MM.1S (cell line): ENCODE measurements around the gene LCT.
"Not testable (repeated sequence)": the region's sequence is repeated elsewhere in the genome, so short reads cannot be mapped to it uniquely, and the experiment has no call there.

Source experiments
- DNase-seq: peaks from one replicate; pipeline ENCODE4 v3.0.0-alpha.2; 2015
- H2AFZ ChIP-seq: fragments of 300-600 bp; sonication (generic); 2 replicates; pipeline ENCODE4 v1.6.0; 2016; ENCODE audit warnings: antibody characterized with exemption, low read length
- H3F3A ChIP-seq: fragments of 300-600 bp; sonication (generic); 2 replicates; pipeline ENCODE4 v1.6.1; 2016; ENCODE audit warnings: mild to moderate bottlenecking, antibody characterized with exemption, low read length, moderate library complexity, mixed read lengths; ENCODE audit not compliant: insufficient read depth
- H3K27ac ChIP-seq: fragments of 300-600 bp; sonication (generic); 2 replicates; pipeline ENCODE4 v1.5.1; 2016; ENCODE audit warnings: mild to moderate bottlenecking, low read length
- H3K27me3 ChIP-seq: fragments of 300-600 bp; sonication (generic); replicated peaks from 2 replicates; pipeline ENCODE4 v1.6.0; 2016; ENCODE audit warnings: low read length; ENCODE audit not compliant: insufficient read depth
- H3K36me3 ChIP-seq: fragments of 300-600 bp; sonication (generic); replicated peaks from 2 replicates; pipeline ENCODE4 v1.6.1; 2016; ENCODE audit warnings: mild to moderate bottlenecking, low read length, mixed read lengths; ENCODE audit not compliant: insufficient read depth
- H3K4me1 ChIP-seq: fragments of 300-600 bp; sonication (generic); 2 replicates; pipeline ENCODE4 v1.6.1; 2016; ENCODE audit warnings: low read length, mixed read lengths
- H3K4me2 ChIP-seq: fragments of 300-600 bp; sonication (generic); 2 replicates; pipeline ENCODE4 v1.6.0; 2016; ENCODE audit warnings: low read depth, low read length
- H3K4me3 ChIP-seq: fragments of 300-600 bp; sonication (generic); 2 replicates; pipeline ENCODE4 v1.5.1; 2016; ENCODE audit warnings: low read length, mixed read lengths
- H3K79me2 ChIP-seq: fragments of 300-600 bp; sonication (generic); 2 replicates; pipeline ENCODE4 v1.6.1; 2016; ENCODE audit warnings: mixed run types, low read length, mixed read lengths
- H3K9ac ChIP-seq: fragments of 300-600 bp; sonication (generic); 2 replicates; pipeline ENCODE4 v1.6.1; 2016; ENCODE audit warnings: low read length, mixed read lengths
- H3K9me2 ChIP-seq: fragments of 300-600 bp; sonication (generic); replicated peaks from 2 replicates; pipeline ENCODE4 v1.6.1; 2016; ENCODE audit warnings: mild to moderate bottlenecking, low read length, mixed read lengths; ENCODE audit not compliant: insufficient read depth
- H3K9me3 ChIP-seq: fragments of 300-600 bp; sonication (generic); replicated peaks from 2 replicates; pipeline ENCODE4 v1.6.1; 2016; ENCODE audit warnings: mild to moderate bottlenecking, low read length, mixed read lengths; ENCODE audit not compliant: insufficient read depth
- H4K20me1 ChIP-seq: fragments of 300-600 bp; sonication (generic); 2 replicates; pipeline ENCODE4 v1.6.1; 2016; ENCODE audit warnings: mild to moderate bottlenecking, low read length, moderate library complexity, mixed read lengths; ENCODE audit not compliant: insufficient read depth
- CTCF ChIP-seq: fragments of 300-600 bp; sonication (generic); IDR thresholded peaks from 2 replicates; pipeline ENCODE4 v1.5.1; 2016; ENCODE audit warnings: antibody characterized with exemption, low read length, mixed read lengths
- EZH2 ChIP-seq: fragments of 300-600 bp; sonication (generic); optimal IDR thresholded peaks from 2 replicates; pipeline ENCODE3; 2017; ENCODE audit warnings: low read depth, mild to moderate bottlenecking, antibody characterized with exemption, low read length, mixed read lengths
- EZH2phosphoT487 ChIP-seq: fragments of 300-600 bp; sonication (generic); IDR thresholded peaks from 2 replicates; pipeline ENCODE4 v1.6.1; 2018; ENCODE audit warnings: antibody characterized with exemption, low read length

The LCT gene

GRCh38 chr2:135836596-135837270, at the start of gene LCT:
LCT (minus strand) TSS chr2:135837184; CDS start chr2:135837169, 15 bp downstream.
- Histone ChIP-seq H3K4me3 (no peak within 1 kb of the TSS), H3K36me3 (no peaks in the 10 kb centered on the region), H3K27ac (no peak within 1 kb of the TSS), H3K9me3 (no peaks in the 10 kb centered on the region), H3F3A (no peaks in the 10 kb centered on the region), H2AFZ (no peak within 1 kb of the TSS), H3K9ac (no peak within 1 kb of the TSS), H3K4me2 (no peak within 1 kb of the TSS), H3K27me3 (no peaks in the 10 kb centered on the region), H3K9me2 (no peaks in the 10 kb centered on the region), H4K20me1 (no peaks in the 10 kb centered on the region), H3K4me1 (no peaks in the 10 kb centered on the region), H3K79me2 (no peaks in the 10 kb centered on the region)
- TF ChIP-seq EZH2phosphoT487 (no peak), EZH2 (no peak), CTCF (no peak)
- no peak for DNase-seq

- H3K4me2 ChIP-seq: no peak overlapping the region
- no peak for TF ChIP-seq EZH2phosphoT487
- no peak for TF ChIP-seq CTCF
- TF ChIP-seq EZH2: no peak
- DNase-seq: no peak
- H4K20me1 ChIP-seq: no peaks in the 10 kb centered on the region
- H3K9me2 ChIP-seq: no peaks in the 10 kb centered on the region
- H3K36me3 ChIP-seq: no peaks in the 10 kb centered on the region
- H3K27me3 ChIP-seq: no peaks in the 10 kb centered on the region
- H2AFZ ChIP-seq: no peak overlapping the region
- no peak overlapping the region for H3K9ac ChIP-seq
- no peaks in the 10 kb centered on the region for H3K79me2 ChIP-seq
- no peak overlapping the region for H3K4me3 ChIP-seq
- no peaks in the 10 kb centered on the region for H3K4me1 ChIP-seq
- no peaks in the 10 kb centered on the region for H3K9me3 ChIP-seq
- no peaks in the 10 kb centered on the region for H3F3A ChIP-seq
- H3K27ac ChIP-seq: no peak overlapping the region
Measured at GRCh38 chr2:135885709-135886108, 48.7 kb upstream of the LCT start.

GRCh38 chr2:135882415-135882814, 45.4 kb upstream of the LCT start:
- no peaks in the 10 kb centered on the region for H3K79me2 ChIP-seq
- no peak overlapping the region for H3K9ac ChIP-seq
- H3F3A ChIP-seq: no peaks in the 10 kb centered on the region
- H3K4me2 ChIP-seq: no peak overlapping the region
- no peaks in the 10 kb centered on the region for H3K9me3 ChIP-seq
- H3K27me3 ChIP-seq: no peaks in the 10 kb centered on the region
- H2AFZ ChIP-seq: no peak overlapping the region
- no peaks in the 10 kb centered on the region for H4K20me1 ChIP-seq
- no peaks in the 10 kb centered on the region for H3K36me3 ChIP-seq
- DNase-seq: no peak
- H3K4me1 ChIP-seq: no peaks in the 10 kb centered on the region
- no peak for TF ChIP-seq CTCF
- no peak overlapping the region for H3K4me3 ChIP-seq
- H3K27ac ChIP-seq: no peak overlapping the region
- no peaks in the 10 kb centered on the region for H3K9me2 ChIP-seq

- Histone ChIP-seq H3K9ac (peak overlapping the region; percentile 21; the same call in 1 of the 2 replicates), H3K4me2 (peak overlapping the region; percentile 46; the same call in 1 of the 2 replicates), H3K4me3 (peak overlapping the region; percentile 95), H4K20me1 (peaks cover 12% of the 10 kb centered on the region; the same call in 1 of the 2 replicates), H3K79me2 (peaks cover 40% of the 10 kb centered on the region), H2AFZ (peak overlapping the region; percentile 18), H3K27ac (peak overlapping the region; percentile 82; the same call in 1 of the 2 replicates)
- H3F3A ChIP-seq, H3K9me2 ChIP-seq, H3K36me3 ChIP-seq, H3K4me1 ChIP-seq, H3K9me3 ChIP-seq, H3K27me3 ChIP-seq, DNase-seq: not testable (repeated sequence)
Measured at GRCh38 chr2:135876770-135877169, 39.8 kb upstream of the LCT start.
